ENCODE data around the gene MUL1. TPM values are rescaled to one million over a fixed set of nuclear protein-coding genes. Genes with fewer than 3 reads are reported as not detected.
A peak's percentile ranks its signal among the peaks of the same experiment; 100 is the strongest.

MUL1 gene
- total RNA-seq, 4 donors from 2014 or later, result 14.1 to 35.9 (median 29.3) TPM

DNA sequence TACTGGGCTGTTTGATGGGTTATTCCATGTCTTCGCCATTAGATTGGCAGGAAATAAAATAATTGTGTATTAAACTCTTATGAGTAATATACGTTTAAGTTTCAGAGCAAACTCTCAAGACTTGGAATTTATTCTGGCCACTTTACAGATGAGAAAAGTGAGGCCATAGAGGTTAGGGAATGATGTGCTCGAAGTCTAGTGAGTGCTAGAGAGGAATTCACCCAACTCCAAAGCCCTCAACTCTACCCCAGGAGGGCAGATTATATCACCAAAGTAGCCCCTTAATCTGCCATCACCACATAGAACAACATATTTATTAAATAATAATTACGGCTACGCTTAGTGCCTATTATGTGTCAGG lies 440 bp upstream of the MUL1 start:
- Histone ChIP-seq H3K27me3 (no peaks in the 10 kb centered on the region), H3K4me3 (peak overlapping the region; percentile 69 to 73), H3K9me3 (no peaks in the 10 kb centered on the region), H3K27ac (peak overlapping the region; percentile 72 to 81), H3K36me3 (no peaks in the 10 kb centered on the region), H3K4me1 (peaks cover 0 to 3% of the 10 kb centered on the region in 2 donors)
- no peak for TF ChIP-seq POLR2A (IDR thresholded peaks at IDR 0.05)
- TF ChIP-seq, protein P1, sequence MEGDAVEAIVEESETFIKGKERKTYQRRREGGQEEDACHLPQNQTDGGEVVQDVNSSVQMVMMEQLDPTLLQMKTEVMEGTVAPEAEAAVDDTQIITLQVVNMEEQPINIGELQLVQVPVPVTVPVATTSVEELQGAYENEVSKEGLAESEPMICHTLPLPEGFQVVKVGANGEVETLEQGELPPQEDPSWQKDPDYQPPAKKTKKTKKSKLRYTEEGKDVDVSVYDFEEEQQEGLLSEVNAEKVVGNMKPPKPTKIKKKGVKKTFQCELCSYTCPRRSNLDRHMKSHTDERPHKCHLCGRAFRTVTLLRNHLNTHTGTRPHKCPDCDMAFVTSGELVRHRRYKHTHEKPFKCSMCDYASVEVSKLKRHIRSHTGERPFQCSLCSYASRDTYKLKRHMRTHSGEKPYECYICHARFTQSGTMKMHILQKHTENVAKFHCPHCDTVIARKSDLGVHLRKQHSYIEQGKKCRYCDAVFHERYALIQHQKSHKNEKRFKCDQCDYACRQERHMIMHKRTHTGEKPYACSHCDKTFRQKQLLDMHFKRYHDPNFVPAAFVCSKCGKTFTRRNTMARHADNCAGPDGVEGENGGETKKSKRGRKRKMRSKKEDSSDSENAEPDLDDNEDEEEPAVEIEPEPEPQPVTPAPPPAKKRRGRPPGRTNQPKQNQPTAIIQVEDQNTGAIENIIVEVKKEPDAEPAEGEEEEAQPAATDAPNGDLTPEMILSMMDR (IDR thresholded peaks at IDR 0.05), result no peak
- DNase-seq, result no peak
- intact Hi-C loops (cut with DNase I; ENCODE audit: low total_unique reads), result no loop called here

- Histone ChIP-seq H3K27ac (peak overlapping the region in 1 of 2 donors; percentile 72), H3K4me1 (peaks cover 0 to 3% of the 10 kb centered on the region in 2 donors)
- intact Hi-C loops (cut with DNase I; ENCODE audit: low total_unique reads), result no loop called here
Measured at GRCh38 chr1:20507248-20507563, 745 bp downstream of the MUL1 start.

GRCh38 chr1:20505488-20505887 lies 2.5 kb downstream of the MUL1 start:
- Histone ChIP-seq H3K27me3 (no peaks in the 10 kb centered on the region), H3K4me3 (no peak overlapping the region), H3K9me3 (no peaks in the 10 kb centered on the region), H3K4me1 (peaks cover 0 to 3% of the 10 kb centered on the region in 2 donors), H3K36me3 (no peaks in the 10 kb centered on the region), H3K27ac (no peak overlapping the region)
- intact Hi-C loops (cut with DNase I; ENCODE audit: low total_unique reads), result no loop called here
- DNase-seq, result no peak
- TF ChIP-seq, protein P1 (IDR thresholded peaks at IDR 0.05), result no peak
- TF ChIP-seq POLR2A (IDR thresholded peaks at IDR 0.05), result no peak

More at GRCh38 chr1:20507248-20507563, 745 bp downstream of the MUL1 start:
- no peak for TF ChIP-seq POLR2A (IDR thresholded peaks at IDR 0.05)
- TF ChIP-seq, protein P1 (IDR thresholded peaks at IDR 0.05), result no peak
- no peaks in the 10 kb centered on the region for H3K27me3 ChIP-seq
- no peaks in the 10 kb centered on the region for H3K9me3 ChIP-seq
- no peak for DNase-seq
- no peaks in the 10 kb centered on the region for H3K36me3 ChIP-seq
- H3K4me3 ChIP-seq, result peak overlapping the region; percentile 69 to 73

GRCh38 chr1:20500716-20501115 lies 7.2 kb downstream of the MUL1 start:
- no peak overlapping the region for H3K4me3 ChIP-seq
- H3K4me1 ChIP-seq, result no peaks in the 10 kb centered on the region
- TF ChIP-seq, protein P1 (IDR thresholded peaks at IDR 0.05), result no peak
- H3K27ac ChIP-seq, result no peak overlapping the region
- intact Hi-C loops (cut with DNase I; ENCODE audit: low total_unique reads), result no loop called here
- DNase-seq, result no peak
- no peaks in the 10 kb centered on the region for H3K9me3 ChIP-seq
- H3K27me3 ChIP-seq, result no peaks in the 10 kb centered on the region
- no peaks in the 10 kb centered on the region for H3K36me3 ChIP-seq

DNA sequence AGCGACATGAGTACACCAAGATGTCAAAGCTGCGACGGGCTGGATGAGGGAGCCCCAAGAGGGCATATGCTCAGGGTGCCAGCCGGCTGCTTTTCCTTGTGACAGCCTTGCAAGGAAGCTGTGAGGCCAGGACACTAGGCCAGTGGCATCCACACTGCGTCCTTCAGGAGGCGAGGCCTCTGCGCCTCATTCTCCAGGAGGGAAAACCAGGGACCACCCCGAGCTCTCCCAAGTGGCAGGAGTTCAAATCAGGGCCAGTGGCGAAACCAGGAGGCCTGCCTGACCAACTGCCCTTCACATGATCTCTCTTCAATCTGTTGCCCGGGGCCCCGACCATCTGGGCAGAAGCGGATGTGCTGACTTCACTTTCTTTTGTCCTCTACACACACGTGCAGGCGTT lies 8.2 kb downstream of the MUL1 start:
- H3K27ac ChIP-seq, result no peak overlapping the region
- no peaks in the 10 kb centered on the region for H3K9me3 ChIP-seq
- intact Hi-C loops (cut with DNase I; ENCODE audit: low total_unique reads), result loop anchor here (10.0 kb wide), 3 partner anchors 125 to 585 kb away; no protein-coding TSS in a partner anchor
- H3K4me1 ChIP-seq, result no peaks in the 10 kb centered on the region
- TF ChIP-seq, protein P1 (IDR thresholded peaks at IDR 0.05), result no peak
- TF ChIP-seq POLR2A (IDR thresholded peaks at IDR 0.05), result no peak
- no peak overlapping the region for H3K4me3 ChIP-seq
- no peaks in the 10 kb centered on the region for H3K27me3 ChIP-seq
- no peaks in the 10 kb centered on the region for H3K36me3 ChIP-seq
- no peak for DNase-seq

All from uterus (tissue), 4 donors.